NCI-H146 treated with DMSO at 0.1 percent for 48 hours (cell line): Measurements from ENCODE around the gene SLC25A12.
"Not testable (repeated sequence)": the region's sequence is repeated elsewhere in the genome, so short reads cannot be mapped to it uniquely, and the experiment has no call there.

Experiments
- DNase-seq: peaks from one replicate; lab custom pipeline; 2025; ENCODE audit not compliant: unreplicated experiment; lab: John Stamatoyannopoulos, UW

Gene SLC25A12

DNA sequence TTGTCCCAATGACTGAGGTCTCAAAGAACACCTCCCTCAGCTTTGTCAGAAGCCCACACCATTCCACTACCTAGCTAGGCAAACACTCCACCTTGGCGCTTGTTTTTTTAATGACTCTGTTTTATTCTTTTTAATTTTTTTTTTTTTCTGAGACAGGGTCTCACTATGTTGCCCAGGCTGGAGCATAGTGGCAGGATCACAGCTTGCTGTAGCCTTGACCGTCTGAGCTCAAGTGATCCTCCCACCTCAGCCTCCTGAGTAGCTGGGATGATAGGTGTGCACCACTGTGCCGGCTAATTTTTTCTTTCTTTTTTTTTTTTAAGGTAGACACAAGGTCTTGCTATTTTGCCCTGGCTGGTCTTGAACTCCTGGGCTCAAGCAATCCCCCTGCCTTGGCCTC lies 101.9 kb downstream of the SLC25A12 start:
- no peak for DNase-seq

GRCh38 chr2:171791361-171791760 lies 102.7 kb downstream of the SLC25A12 start:
- no peak for DNase-seq

GRCh38 chr2:171789956-171790355 lies 104.1 kb downstream of the SLC25A12 start:
- DNase-seq = no peak

GRCh38 chr2:171788316-171788993 lies 105.6 kb downstream of the SLC25A12 start:
- DNase-seq = no peak

DNA sequence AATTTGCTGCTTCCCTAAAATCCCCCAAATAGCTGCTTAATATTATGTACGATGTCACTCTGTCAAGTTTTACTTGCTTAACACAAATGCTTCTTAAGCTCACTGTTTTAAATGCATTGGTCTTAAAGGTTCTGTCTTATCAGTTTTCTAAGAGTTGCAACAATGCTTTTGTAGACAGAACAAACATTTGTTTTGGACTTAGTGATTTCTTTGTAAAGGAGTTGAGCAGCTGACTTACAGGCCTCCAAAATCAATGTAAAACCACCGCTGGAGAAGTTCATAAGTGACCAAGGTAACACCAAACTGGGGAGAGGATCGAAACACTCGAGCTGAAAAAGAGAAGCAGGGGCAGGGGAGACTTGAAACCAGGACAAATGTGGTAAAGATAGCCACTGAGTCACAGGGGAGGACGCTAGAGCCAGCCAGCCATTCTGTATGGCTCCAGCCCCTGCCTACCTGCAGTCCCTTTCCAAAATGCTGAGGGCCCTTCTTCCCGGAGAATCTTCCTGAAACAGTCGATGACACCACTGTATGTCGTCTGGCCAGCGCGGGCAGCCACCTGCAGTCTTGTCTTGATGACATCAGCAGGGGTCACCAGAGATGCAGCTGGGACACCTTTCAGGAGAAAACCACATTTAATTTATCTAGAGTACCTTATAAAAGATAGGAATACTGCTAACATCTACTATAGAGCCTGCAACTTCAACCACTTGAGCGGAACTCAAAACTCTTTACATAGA lies 106.5 kb downstream of the SLC25A12 start:
- DNase-seq = no peak

DNA sequence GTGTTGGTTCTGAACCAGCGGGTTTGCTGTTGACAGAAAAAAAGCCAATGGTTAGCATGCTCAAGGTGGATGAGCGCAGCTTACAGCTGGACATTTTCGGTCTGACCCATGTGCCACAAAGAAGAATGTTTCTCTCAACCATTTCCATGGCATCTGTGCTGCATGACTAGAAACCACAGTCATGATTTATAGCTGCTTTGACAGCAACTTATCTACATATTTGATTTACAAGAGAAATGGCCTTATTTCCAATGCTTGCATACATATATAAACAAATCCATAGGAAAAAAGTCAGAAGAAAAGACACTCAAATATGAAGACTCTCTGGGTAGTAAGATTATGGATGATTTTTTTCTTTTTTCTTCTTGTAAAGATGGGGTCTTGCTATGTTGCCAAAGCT lies 108.6 kb downstream of the SLC25A12 start:
- no peak for DNase-seq

- no peak for DNase-seq
These were observed 115.5 kb downstream of the SLC25A12 start for GRCh38 chr2:171778515-171778914.

GRCh38 chr2:171774581-171774980 lies 119.5 kb downstream of the SLC25A12 start:
- DNase-seq = not testable (repeated sequence)

- no peak for DNase-seq
These were observed 121.7 kb downstream of the SLC25A12 start for GRCh38 chr2:171772373-171772772.

DNA sequence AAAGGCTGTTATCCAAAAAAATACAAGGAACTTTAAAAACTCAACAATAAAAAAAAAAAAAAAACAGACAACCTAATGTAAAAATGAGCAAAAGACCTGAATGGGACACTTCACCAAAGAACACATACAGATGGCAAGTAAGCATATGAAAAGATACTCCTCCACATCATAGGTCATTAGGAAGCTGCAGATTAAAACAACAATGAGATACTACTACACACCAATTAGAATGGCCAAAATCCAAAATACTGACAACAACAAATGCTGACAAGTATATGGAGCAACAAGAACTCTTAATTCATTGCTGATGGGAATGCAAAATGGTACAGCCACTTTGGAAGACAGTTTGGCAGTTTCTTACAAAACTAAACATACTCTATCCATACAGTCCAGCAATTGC lies 122.6 kb downstream of the SLC25A12 start:
- DNase-seq = no peak

- DNase-seq = no peak
These were observed 130.4 kb downstream of the SLC25A12 start for GRCh38 chr2:171763602-171764001.

- DNase-seq = peak; percentile 6
These were observed 131.0 kb downstream of the SLC25A12 start for GRCh38 chr2:171762879-171763573.

GRCh38 chr2:171761176-171761575 lies 132.9 kb downstream of the SLC25A12 start:
- not testable (repeated sequence) for DNase-seq

- not testable (repeated sequence) for DNase-seq
These were observed 135.3 kb downstream of the SLC25A12 start for GRCh38 chr2:171758762-171759161.

GRCh38 chr2:171754254-171754939 lies 139.6 kb downstream of the SLC25A12 start:
- DNase-seq = no peak

GRCh38 chr2:171747371-171747770 lies 146.7 kb downstream of the SLC25A12 start:
- peak; percentile 3 for DNase-seq

GRCh38 chr2:171745806-171746205 lies 148.2 kb downstream of the SLC25A12 start:
- DNase-seq = no peak

- DNase-seq = no peak
These were observed 148.9 kb downstream of the SLC25A12 start for GRCh38 chr2:171745141-171745540.

DNA sequence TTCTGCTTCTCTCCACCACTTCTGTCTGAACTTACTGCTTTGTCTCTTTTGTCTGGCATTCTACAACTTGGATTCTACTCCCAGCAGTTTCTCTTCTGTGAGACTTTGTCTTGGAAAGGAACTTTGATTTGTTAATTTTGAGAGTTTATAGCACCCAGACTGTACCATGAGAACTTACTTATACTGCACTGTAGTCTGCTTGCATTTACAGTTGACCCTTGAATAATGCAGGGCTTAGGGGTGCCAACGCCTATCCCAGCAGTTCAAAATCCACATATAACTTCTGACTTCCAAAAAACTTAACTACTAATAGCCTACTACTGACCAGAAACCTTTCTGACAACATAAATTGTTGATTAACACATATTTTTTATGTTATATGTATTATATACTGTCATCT lies 151.3 kb downstream of the SLC25A12 start:
- no peak for DNase-seq

DNA sequence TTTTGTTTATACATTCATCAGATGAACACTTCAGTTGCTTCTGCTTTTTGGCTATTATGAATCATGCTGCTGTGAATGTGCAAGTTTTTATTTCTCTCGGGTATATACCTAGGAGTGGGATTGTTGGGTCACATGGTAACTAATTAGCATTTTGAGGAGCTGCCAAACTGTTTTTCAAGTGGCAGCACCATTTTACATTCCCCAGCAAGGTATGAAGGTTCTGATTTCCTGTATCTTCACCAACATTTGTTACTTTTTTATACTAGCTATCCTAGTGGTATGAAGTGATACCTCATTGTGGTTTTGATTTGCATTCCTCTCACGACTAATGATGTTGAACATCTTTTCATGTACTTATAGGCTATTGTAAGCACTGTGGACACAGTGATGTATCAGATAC lies 152.9 kb downstream of the SLC25A12 start:
- DNase-seq = no peak

DNA sequence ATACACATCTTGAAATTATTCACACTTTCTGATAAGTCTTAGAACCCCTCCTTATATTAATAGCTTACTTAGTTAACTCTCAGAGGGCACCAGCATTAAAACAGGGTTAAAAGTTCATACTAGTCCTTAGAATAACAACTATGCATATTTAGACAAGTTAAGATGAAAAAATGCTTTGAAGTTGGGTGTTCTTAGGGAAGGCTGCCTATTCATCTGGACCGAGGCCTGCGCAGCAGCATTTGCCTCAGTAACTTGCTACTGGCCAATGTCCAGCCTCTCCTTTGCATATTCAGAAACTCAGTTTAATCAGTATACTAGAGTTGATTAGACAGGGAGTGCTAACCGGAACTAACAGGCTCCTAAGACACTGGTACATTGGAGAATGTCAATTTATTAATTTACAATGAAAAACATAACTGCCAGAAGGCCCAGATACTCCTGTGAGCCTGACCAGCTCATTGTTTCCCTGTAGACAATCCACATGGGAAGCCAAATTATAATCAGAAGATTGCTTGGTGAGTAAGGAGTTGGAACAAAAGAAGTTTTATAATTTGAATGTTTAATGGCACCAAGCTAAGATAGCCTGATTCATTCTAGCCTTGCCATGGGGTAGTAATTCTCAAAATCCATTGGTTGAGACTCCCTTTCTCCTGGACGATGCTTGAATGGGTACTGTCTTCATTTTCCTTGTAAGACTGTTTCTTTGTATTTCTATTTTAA lies 157.9 kb downstream of the SLC25A12 start:
- no peak for DNase-seq
